Upper lobe of right lung (tissue), 1 donor: Measurements from ENCODE around the gene ACHE. TPM values are rescaled to one million over a fixed set of nuclear protein-coding genes. Genes with fewer than 3 reads are reported as not detected.

Source experiments
- ATAC-seq: fragments of 200-7000 bp; cut with Tn5 transposase; one replicate; pipeline ENCODE4 v1.9.1; 2020; ENCODE audit warnings: mild to moderate bottlenecking, moderate library complexity
- DNase-seq: peaks from one replicate; pipeline ENCODE4 v3.0.0-alpha.2; 2020
- H3K27ac ChIP-seq: fragments of 200-600 bp; one replicate; pipeline ENCODE4 v1.8.0; 2022
- H3K27me3 ChIP-seq: fragments of 200-600 bp; one replicate; pipeline ENCODE4 v1.8.0; 2022; ENCODE audit warnings: mild to moderate bottlenecking
- H3K36me3 ChIP-seq: fragments of 200-600 bp; one replicate; pipeline ENCODE4 v1.8.0; 2022
- H3K4me1 ChIP-seq: fragments of 200-600 bp; one replicate; pipeline ENCODE4 v1.8.0; 2022
- H3K4me3 ChIP-seq: fragments of 200-600 bp; one replicate; pipeline ENCODE4 v1.8.0; 2022; ENCODE audit warnings: mild to moderate bottlenecking
- H3K9me3 ChIP-seq: fragments of 200-600 bp; one replicate; pipeline ENCODE4 v1.8.0; 2022
- CTCF ChIP-seq: fragments of 200-600 bp; IDR thresholded peaks from one replicate; pipeline ENCODE4 v1.8.0; 2022; ENCODE audit warnings: antibody characterized with exemption
- intact Hi-C: fragments of 100-400 bp; cut with DNase I; formaldehyde crosslinking; loops from one replicate; pipeline ENCODE4 v1.11.0; 2022
- total RNA-seq: library from RNA; stranded (reverse); fragmentation: NEBNext Ultra II Directional; extraction: Animal tissue kit (Norgen Biotek cat#: 25700); gene quantifications from one replicate; pipeline ENCODE4 v1.2.1, GENCODE V29; 2021
- donor health status: DM: no; HTN: yes; CAD: no; lungs with severe emphysema.

The ACHE gene
- total RNA-seq, 1 donor from 2014 or later: 2.9 TPM

GRCh38 chr7:100865372-100865911, 30.2 kb downstream of the ACHE start:
- H3K27me3 ChIP-seq: no peaks in the 10 kb centered on the region
- H3K36me3 ChIP-seq: peaks cover 18% of the 10 kb centered on the region
- peak overlapping the region; percentile 88 for H3K4me3 ChIP-seq
- DNase-seq: no peak
- peak overlapping the region; percentile 97 for H3K27ac ChIP-seq
- H3K9me3 ChIP-seq: no peaks in the 10 kb centered on the region
- peaks cover 35% of the 10 kb centered on the region for H3K4me1 ChIP-seq
- no peak for TF ChIP-seq CTCF
- intact Hi-C loops: no loop called here
- no peak for ATAC-seq

GRCh38 chr7:100864263-100864845, 31.3 kb downstream of the ACHE start:
- intact Hi-C loops: no loop called here
- H3K27me3 ChIP-seq: no peaks in the 10 kb centered on the region
- peaks cover 34% of the 10 kb centered on the region for H3K4me1 ChIP-seq
- peaks cover 21% of the 10 kb centered on the region for H3K36me3 ChIP-seq
- no peaks in the 10 kb centered on the region for H3K9me3 ChIP-seq
- no peak for TF ChIP-seq CTCF
- no peak for ATAC-seq
- no peak for DNase-seq
- no peak overlapping the region for H3K4me3 ChIP-seq
- H3K27ac ChIP-seq: no peak overlapping the region

GRCh38 chr7:100863406-100863950, 32.2 kb downstream of the ACHE start:
- H3K27ac ChIP-seq: no peak overlapping the region
- intact Hi-C loops: no loop called here
- DNase-seq: no peak

GRCh38 chr7:100861616-100861985, 34.1 kb downstream of the ACHE start:
- TF ChIP-seq CTCF: no peak
- no peak for ATAC-seq
- H3K4me3 ChIP-seq: no peak overlapping the region
- intact Hi-C loops: no loop called here
- DNase-seq: no peak
- H3K27ac ChIP-seq: no peak overlapping the region
- H3K9me3 ChIP-seq: no peaks in the 10 kb centered on the region
- no peaks in the 10 kb centered on the region for H3K27me3 ChIP-seq
- peaks cover 25% of the 10 kb centered on the region for H3K36me3 ChIP-seq
- H3K4me1 ChIP-seq: peaks cover 16% of the 10 kb centered on the region

More at GRCh38 chr7:100863406-100863950, 32.2 kb downstream of the ACHE start:
- peaks cover 26% of the 10 kb centered on the region for H3K4me1 ChIP-seq
- peaks cover 21% of the 10 kb centered on the region for H3K36me3 ChIP-seq
- no peak for ATAC-seq
- no peak overlapping the region for H3K4me3 ChIP-seq
- TF ChIP-seq CTCF: no peak
- no peaks in the 10 kb centered on the region for H3K9me3 ChIP-seq
- no peaks in the 10 kb centered on the region for H3K27me3 ChIP-seq

- Histone ChIP-seq H3K27me3 (no peaks in the 10 kb centered on the region), H3K27ac (no peak overlapping the region), H3K9me3 (no peaks in the 10 kb centered on the region), H3K4me1 (peaks cover 10% of the 10 kb centered on the region), H3K36me3 (peaks cover 25% of the 10 kb centered on the region), H3K4me3 (no peak overlapping the region)
- ATAC-seq (no peak), DNase-seq (no peak)
- intact Hi-C loops: no loop called here
- TF ChIP-seq CTCF: no peak
Measured at GRCh38 chr7:100860702-100861615, 34.7 kb downstream of the ACHE start.
